ENCODE data around the gene SMIM44.
"Not testable (repeated sequence)": the region's sequence is repeated elsewhere in the genome, so short reads cannot be mapped to it uniquely, and the experiment has no call there.

Gene SMIM44

GRCh38 chr19:3457528-3458228, 25.6 kb downstream of the SMIM44 start:
- DNase-seq (ENCODE audit: low read depth) = no peak

- DNase-seq (ENCODE audit: low read depth) = no peak
Observed at GRCh38 chr19:3456925-3457527, 26.2 kb downstream of the SMIM44 start.

GRCh38 chr19:3455960-3456601, 27.2 kb downstream of the SMIM44 start:
- DNase-seq (ENCODE audit: low read depth) = no peak

GRCh38 chr19:3455393-3455955, 27.8 kb downstream of the SMIM44 start:
- no peak for DNase-seq (ENCODE audit: low read depth)

GRCh38 chr19:3454656-3455392, 28.4 kb downstream of the SMIM44 start:
- no peak for DNase-seq (ENCODE audit: low read depth)

- no peak for DNase-seq (ENCODE audit: low read depth)
Observed at GRCh38 chr19:3453840-3454239, 29.4 kb downstream of the SMIM44 start.

- not testable (repeated sequence) for DNase-seq (ENCODE audit: low read depth)
Observed at GRCh38 chr19:3452942-3453214, 30.4 kb downstream of the SMIM44 start.

- DNase-seq (ENCODE audit: low read depth) = no peak
Observed at GRCh38 chr19:3452171-3452941, 30.9 kb downstream of the SMIM44 start.

GRCh38 chr19:3451451-3451866, 31.8 kb downstream of the SMIM44 start:
- no peak for DNase-seq (ENCODE audit: low read depth)

- no peak for DNase-seq (ENCODE audit: low read depth)
Observed at GRCh38 chr19:3450796-3451411, 32.3 kb downstream of the SMIM44 start.

GRCh38 chr19:3448616-3449334, 34.5 kb downstream of the SMIM44 start:
- no peak for DNase-seq (ENCODE audit: low read depth)

GRCh38 chr19:3446657-3447056, 36.6 kb downstream of the SMIM44 start:
- DNase-seq (ENCODE audit: low read depth) = not testable (repeated sequence)

GRCh38 chr19:3444695-3445234, 38.5 kb downstream of the SMIM44 start:
- DNase-seq (ENCODE audit: low read depth) = no peak

GRCh38 chr19:3443840-3444694, 39.2 kb downstream of the SMIM44 start:
- DNase-seq (ENCODE audit: low read depth) = no peak

- no peak for DNase-seq (ENCODE audit: low read depth)
Observed at GRCh38 chr19:3442487-3443071, 40.7 kb downstream of the SMIM44 start.

GRCh38 chr19:3441986-3442329, 41.3 kb downstream of the SMIM44 start:
- no peak for DNase-seq (ENCODE audit: low read depth)

- DNase-seq (ENCODE audit: low read depth) = no peak
Observed at GRCh38 chr19:3441089-3441985, 41.9 kb downstream of the SMIM44 start.

GRCh38 chr19:3440082-3440481, 43.2 kb downstream of the SMIM44 start:
- peak; percentile 48 for DNase-seq (ENCODE audit: low read depth)
